ENCODE data around the gene CYTH1. TPM values are rescaled to one million over a fixed set of nuclear protein-coding genes. Genes with fewer than 3 reads are reported as not detected.
"Not testable (repeated sequence)": the region's sequence is repeated elsewhere in the genome, so short reads cannot be mapped to it uniquely, and the experiment has no call there.

Gene CYTH1
- polyA plus RNA-seq, 1 donor = 40.6 TPM

GRCh38 chr17:78766225-78766624 lies 15.8 kb downstream of the CYTH1 start:
- WGBS (ENCODE audit: insufficient coverage, low lambda C conversion rate) = no CpG with 5 or more reads among the region's 2 CpGs

GRCh38 chr17:78765821-78766220 lies 16.3 kb downstream of the CYTH1 start:
- Histone ChIP-seq H3K4me3 (ENCODE audit: low read length) (no peak overlapping the region), H3K27ac (ENCODE audit: low read length) (no peak overlapping the region), H3K9me3 (ENCODE audit: control insufficient read depth, low read depth, low read length) (no peaks in the 10 kb centered on the region), H3K4me1 (ENCODE audit: control insufficient read depth, insufficient read depth, low read length) (no peaks in the 10 kb centered on the region), H3K36me3 (ENCODE audit: control insufficient read depth, insufficient read depth, low read length) (no peaks in the 10 kb centered on the region), H3K27me3 (ENCODE audit: control insufficient read depth, insufficient read depth, low read length) (no peaks in the 10 kb centered on the region)
- no peak for DNase-seq
- no CpG with 5 or more reads among the region's 3 CpGs for WGBS (ENCODE audit: insufficient coverage, low lambda C conversion rate)

More at GRCh38 chr17:78766225-78766624, 15.8 kb downstream of the CYTH1 start:
- H3K4me3 ChIP-seq (ENCODE audit: low read length) = no peak overlapping the region
- no peaks in the 10 kb centered on the region for H3K27me3 ChIP-seq (ENCODE audit: control insufficient read depth, insufficient read depth, low read length)
- H3K4me1 ChIP-seq (ENCODE audit: control insufficient read depth, insufficient read depth, low read length) = no peaks in the 10 kb centered on the region
- H3K27ac ChIP-seq (ENCODE audit: low read length) = no peak overlapping the region
- H3K9me3 ChIP-seq (ENCODE audit: control insufficient read depth, low read depth, low read length) = no peaks in the 10 kb centered on the region
- no peaks in the 10 kb centered on the region for H3K36me3 ChIP-seq (ENCODE audit: control insufficient read depth, insufficient read depth, low read length)
- DNase-seq = no peak

GRCh38 chr17:78764871-78765270 lies 17.2 kb downstream of the CYTH1 start:
- 90% methylated on average over 2 of the region's 8 CpGs for WGBS (ENCODE audit: insufficient coverage, low lambda C conversion rate)
- no peaks in the 10 kb centered on the region for H3K9me3 ChIP-seq (ENCODE audit: control insufficient read depth, low read depth, low read length)
- no peaks in the 10 kb centered on the region for H3K4me1 ChIP-seq (ENCODE audit: control insufficient read depth, insufficient read depth, low read length)
- H3K27ac ChIP-seq (ENCODE audit: low read length) = no peak overlapping the region
- no peaks in the 10 kb centered on the region for H3K27me3 ChIP-seq (ENCODE audit: control insufficient read depth, insufficient read depth, low read length)
- no peak overlapping the region for H3K4me3 ChIP-seq (ENCODE audit: low read length)
- no peak for DNase-seq
- H3K36me3 ChIP-seq (ENCODE audit: control insufficient read depth, insufficient read depth, low read length) = no peaks in the 10 kb centered on the region

- Histone ChIP-seq H3K36me3 (ENCODE audit: control insufficient read depth, insufficient read depth, low read length) (no peaks in the 10 kb centered on the region), H3K4me3 (ENCODE audit: low read length) (no peak overlapping the region), H3K27me3 (ENCODE audit: control insufficient read depth, insufficient read depth, low read length) (no peaks in the 10 kb centered on the region), H3K4me1 (ENCODE audit: control insufficient read depth, insufficient read depth, low read length) (no peaks in the 10 kb centered on the region), H3K9me3 (ENCODE audit: control insufficient read depth, low read depth, low read length) (no peaks in the 10 kb centered on the region), H3K27ac (ENCODE audit: low read length) (no peak overlapping the region)
- no peak for DNase-seq
- 80% methylated on average over 1 of the region's 3 CpGs for WGBS (ENCODE audit: insufficient coverage, low lambda C conversion rate)
Observed at GRCh38 chr17:78763561-78763960, 18.5 kb downstream of the CYTH1 start.

GRCh38 chr17:78761789-78762406 lies 20.2 kb downstream of the CYTH1 start:
- Histone ChIP-seq H3K4me3 (ENCODE audit: low read length) (no peak overlapping the region), H3K36me3 (ENCODE audit: control insufficient read depth, insufficient read depth, low read length) (no peaks in the 10 kb centered on the region), H3K4me1 (ENCODE audit: control insufficient read depth, insufficient read depth, low read length) (peaks cover 3% of the 10 kb centered on the region), H3K27me3 (ENCODE audit: control insufficient read depth, insufficient read depth, low read length) (no peaks in the 10 kb centered on the region), H3K9me3 (ENCODE audit: control insufficient read depth, low read depth, low read length) (no peaks in the 10 kb centered on the region), H3K27ac (ENCODE audit: low read length) (no peak overlapping the region)
- DNase-seq = no peak
- WGBS (ENCODE audit: insufficient coverage, low lambda C conversion rate) = 50% methylated on average over 2 of the region's 5 CpGs

GRCh38 chr17:78759969-78760352 lies 22.1 kb downstream of the CYTH1 start:
- DNase-seq = no peak

GRCh38 chr17:78759203-78759968 lies 22.7 kb downstream of the CYTH1 start:
- Histone ChIP-seq H3K4me3 (ENCODE audit: low read length) (no peak overlapping the region), H3K4me1 (ENCODE audit: control insufficient read depth, insufficient read depth, low read length) (peaks cover 3% of the 10 kb centered on the region), H3K27me3 (ENCODE audit: control insufficient read depth, insufficient read depth, low read length) (no peaks in the 10 kb centered on the region), H3K36me3 (ENCODE audit: control insufficient read depth, insufficient read depth, low read length) (no peaks in the 10 kb centered on the region), H3K9me3 (ENCODE audit: control insufficient read depth, low read depth, low read length) (no peaks in the 10 kb centered on the region), H3K27ac (ENCODE audit: low read length) (no peak overlapping the region)
- peak in 1 of 2 donors; percentile 50 for DNase-seq
- WGBS (ENCODE audit: insufficient coverage, low lambda C conversion rate) = 17% methylated on average over 1 of the region's 11 CpGs

More at GRCh38 chr17:78759969-78760352, 22.1 kb downstream of the CYTH1 start:
- WGBS (ENCODE audit: insufficient coverage, low lambda C conversion rate) = no CpG with 5 or more reads among the region's 5 CpGs
- no peaks in the 10 kb centered on the region for H3K36me3 ChIP-seq (ENCODE audit: control insufficient read depth, insufficient read depth, low read length)
- no peak overlapping the region for H3K27ac ChIP-seq (ENCODE audit: low read length)
- no peak overlapping the region for H3K4me3 ChIP-seq (ENCODE audit: low read length)
- H3K27me3 ChIP-seq (ENCODE audit: control insufficient read depth, insufficient read depth, low read length) = no peaks in the 10 kb centered on the region
- peaks cover 3% of the 10 kb centered on the region for H3K4me1 ChIP-seq (ENCODE audit: control insufficient read depth, insufficient read depth, low read length)
- H3K9me3 ChIP-seq (ENCODE audit: control insufficient read depth, low read depth, low read length) = no peaks in the 10 kb centered on the region

GRCh38 chr17:78753316-78754250 lies 28.5 kb downstream of the CYTH1 start:
- WGBS (ENCODE audit: insufficient coverage, low lambda C conversion rate) = 0% methylated on average over 1 of the region's 13 CpGs
- Histone ChIP-seq H3K4me1 (ENCODE audit: control insufficient read depth, insufficient read depth, low read length) (peaks cover 3% of the 10 kb centered on the region), H3K36me3 (ENCODE audit: control insufficient read depth, insufficient read depth, low read length) (no peaks in the 10 kb centered on the region), H3K27ac (ENCODE audit: low read length) (no peak overlapping the region), H3K9me3 (ENCODE audit: control insufficient read depth, low read depth, low read length) (no peaks in the 10 kb centered on the region), H3K27me3 (ENCODE audit: control insufficient read depth, insufficient read depth, low read length) (no peaks in the 10 kb centered on the region), H3K4me3 (ENCODE audit: low read length) (no peak overlapping the region)
- no peak for DNase-seq

GRCh38 chr17:78751447-78752161 lies 30.5 kb downstream of the CYTH1 start:
- Histone ChIP-seq H3K4me1 (ENCODE audit: control insufficient read depth, insufficient read depth, low read length) (peaks cover 4% of the 10 kb centered on the region), H3K4me3 (ENCODE audit: low read length) (no peak overlapping the region), H3K9me3 (ENCODE audit: control insufficient read depth, low read depth, low read length) (no peaks in the 10 kb centered on the region), H3K27ac (ENCODE audit: low read length) (no peak overlapping the region), H3K27me3 (ENCODE audit: control insufficient read depth, insufficient read depth, low read length) (no peaks in the 10 kb centered on the region), H3K36me3 (ENCODE audit: control insufficient read depth, insufficient read depth, low read length) (no peaks in the 10 kb centered on the region)
- 100% methylated on average over 2 of the region's 14 CpGs for WGBS (ENCODE audit: insufficient coverage, low lambda C conversion rate)
- DNase-seq = no peak

GRCh38 chr17:78751000-78751399 lies 31.1 kb downstream of the CYTH1 start:
- not testable (repeated sequence) for H3K36me3 ChIP-seq (ENCODE audit: control insufficient read depth, insufficient read depth, low read length); H3K9me3 ChIP-seq (ENCODE audit: control insufficient read depth, low read depth, low read length); H3K4me1 ChIP-seq (ENCODE audit: control insufficient read depth, insufficient read depth, low read length); H3K27me3 ChIP-seq (ENCODE audit: control insufficient read depth, insufficient read depth, low read length); H3K4me3 ChIP-seq (ENCODE audit: low read length); H3K27ac ChIP-seq (ENCODE audit: low read length); DNase-seq
- WGBS (ENCODE audit: insufficient coverage, low lambda C conversion rate) = no CpG with 5 or more reads among the region's 5 CpGs
